ENCODE data around the gene ZNF484. TPM values are rescaled to one million over a fixed set of nuclear protein-coding genes. Genes with fewer than 3 reads are reported as not detected.

ZNF484 gene
- polyA plus RNA-seq, 12 donors: 4.4 to 7.8 (median 5.7) TPM; not detected in 1

DNA sequence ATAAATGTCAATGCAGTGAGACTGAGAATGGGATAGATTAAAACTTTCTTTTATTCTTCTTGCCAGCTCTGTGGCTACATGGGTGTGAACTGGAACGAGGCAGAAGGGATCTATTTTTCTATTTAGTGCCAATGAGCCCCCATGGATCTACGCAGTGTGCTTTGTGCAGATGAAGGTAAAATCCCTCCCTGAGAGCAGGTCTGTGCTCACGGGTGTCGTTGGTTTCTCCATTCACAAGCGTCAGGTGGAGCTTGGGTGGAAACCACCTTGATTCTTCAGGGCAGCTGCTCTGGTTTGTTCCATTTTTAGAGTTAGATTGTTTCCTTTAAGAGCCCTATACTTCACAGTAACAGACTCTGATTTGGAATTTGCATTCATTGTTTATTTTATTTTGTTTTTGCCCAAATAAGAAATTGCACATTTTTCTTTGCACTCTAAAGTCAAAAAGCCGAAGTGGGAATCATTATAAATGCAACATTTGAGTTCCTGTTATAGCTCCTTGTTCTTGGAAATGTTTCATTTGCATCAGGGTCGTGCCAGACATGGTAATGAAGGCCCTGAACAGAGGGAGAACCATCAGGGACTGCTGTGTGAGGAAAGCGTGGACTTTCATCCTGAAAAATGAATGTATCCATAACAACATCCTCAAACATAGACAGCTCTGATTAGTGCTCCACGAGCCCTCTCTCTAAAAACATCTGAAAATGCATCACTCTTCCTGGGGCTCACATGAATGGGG is 82.1 kb downstream of the ZNF484 start:
- DNase-seq: no peak

Other genes starting within 250 kb of the ZNF484 start
- gene IPPK, start 207.9 kb downstream of the ZNF484 start, polyA plus RNA-seq (ENCODE audit: insufficient read length in 12 of 12): 10 to 100 TPM in 1 of 12 donors, 1 to 10 TPM in 10, not detected in 1; 5.9 to 10.2 (median 8.5) TPM
- gene BICD2, start 113.2 kb downstream of the ZNF484 start, polyA plus RNA-seq (ENCODE audit: insufficient read length in 12 of 12): 10 to 100 TPM in 11 of 12 donors, not detected in 1; 22.4 to 35.4 (median 27.9) TPM
- 10 to 100 TPM in 1 of 12 donors, 1 to 10 TPM in 10, not detected in 1; 2.0 to 15.7 (median 3.8) TPM for gene FGD3, start 69.5 kb upstream of the ZNF484 start, polyA plus RNA-seq (ENCODE audit: insufficient read length in 12 of 12)
- 1 to 10 TPM in 9 of 12 donors, under 1 TPM in 1, not detected in 2; 0.89 to 3.7 (median 1.9) TPM for gene SUSD3, start 180.7 kb upstream of the ZNF484 start, polyA plus RNA-seq (ENCODE audit: insufficient read length in 12 of 12)
- gene CARD19, start 218.2 kb upstream of the ZNF484 start, polyA plus RNA-seq (ENCODE audit: insufficient read length in 12 of 12): 10 to 100 TPM in 11 of 12 donors, not detected in 1; 20.7 to 34.8 (median 25.3) TPM